Activated T-cell treated with anti-CD3 and anti-CD28 coated beads, Interleukin-2, amount 50 U/mL, for 4 hours (primary cell): ENCODE results near the gene TALDO1. TPM values are rescaled to one million over a fixed set of nuclear protein-coding genes. Genes with fewer than 3 reads are reported as not detected.

Source experiments
- ATAC-seq, 2 donors: fragments of 200-7000 bp; cut with Tn5 transposase; one replicate each; pipeline ENCODE4 v1.10.0; 2021
- DNase-seq: peaks from one replicate; pipeline ENCODE4 v3.0.0-alpha.2; 2020
- H3K27me3 Mint-ChIP-seq: one replicate; pipeline ENCODE4 v1.8.0; 2021; ENCODE audit warnings: low read depth, mixed read lengths
- H3K36me3 Mint-ChIP-seq: one replicate; pipeline ENCODE4 v1.8.0; 2022; ENCODE audit warnings: mixed read lengths; ENCODE audit not compliant: insufficient read depth
- H3K4me1 Mint-ChIP-seq: one replicate; pipeline ENCODE4 v1.8.0; 2021; ENCODE audit warnings: low read depth, mixed read lengths
- H3K4me3 Mint-ChIP-seq: one replicate; pipeline ENCODE4 v1.8.0; 2021; ENCODE audit warnings: mild to moderate bottlenecking, moderate library complexity, mixed read lengths
- H3K9me3 Mint-ChIP-seq: one replicate; pipeline ENCODE4 v1.8.0; 2021; ENCODE audit warnings: mixed read lengths
- total RNA-seq, 3 donors: library from RNA; stranded (reverse); gene quantifications; one replicate each; pipeline ENCODE4 v1.2.1, GENCODE V29; 2021

Gene TALDO1
- total RNA-seq, 3 donors from 2014 or later = 281 to 316 (median 313) TPM

GRCh38 chr11:790721-791564 lies 43.7 kb downstream of the TALDO1 start:
- Mint-ChIP-seq H3K27me3 (peaks cover 1% of the 10 kb centered on the region), H3K9me3 (no peaks in the 10 kb centered on the region), H3K4me1 (peaks cover 3% of the 10 kb centered on the region), H3K36me3 (peaks cover 7% of the 10 kb centered on the region), H3K4me3 (no peak overlapping the region)
- DNase-seq (no peak), ATAC-seq (no peak)

- Mint-ChIP-seq H3K4me1 (peaks cover 9% of the 10 kb centered on the region), H3K27me3 (peaks cover 1% of the 10 kb centered on the region), H3K4me3 (no peak overlapping the region), H3K9me3 (no peaks in the 10 kb centered on the region), H3K36me3 (peaks cover 7% of the 10 kb centered on the region)
- DNase-seq (no peak), ATAC-seq (no peak)
These were observed 44.6 kb downstream of the TALDO1 start for GRCh38 chr11:791658-792534.

GRCh38 chr11:792535-792821 lies 45.2 kb downstream of the TALDO1 start:
- H3K4me3 Mint-ChIP-seq = no peak overlapping the region
- ATAC-seq (no peak), DNase-seq (no peak)
- H3K36me3 Mint-ChIP-seq = peaks cover 7% of the 10 kb centered on the region
- H3K27me3 Mint-ChIP-seq = peaks cover 1% of the 10 kb centered on the region
- H3K9me3 Mint-ChIP-seq = no peaks in the 10 kb centered on the region
- H3K4me1 Mint-ChIP-seq = peaks cover 12% of the 10 kb centered on the region

- peaks cover 7% of the 10 kb centered on the region for H3K36me3 Mint-ChIP-seq
- H3K27me3 Mint-ChIP-seq = peaks cover 1% of the 10 kb centered on the region
- ATAC-seq = no peak
- peaks cover 11% of the 10 kb centered on the region for H3K4me1 Mint-ChIP-seq
- H3K9me3 Mint-ChIP-seq = no peaks in the 10 kb centered on the region
- no peak for DNase-seq
- H3K4me3 Mint-ChIP-seq = no peak overlapping the region
These were observed 45.6 kb downstream of the TALDO1 start for GRCh38 chr11:792873-793272.

- peak overlapping the region; percentile 46 for H3K4me3 Mint-ChIP-seq
- no peak for DNase-seq
- peaks cover 7% of the 10 kb centered on the region for H3K36me3 Mint-ChIP-seq
- peaks cover 1% of the 10 kb centered on the region for H3K27me3 Mint-ChIP-seq
- no peaks in the 10 kb centered on the region for H3K9me3 Mint-ChIP-seq
- no peak for ATAC-seq
- peaks cover 9% of the 10 kb centered on the region for H3K4me1 Mint-ChIP-seq
These were observed 46.3 kb downstream of the TALDO1 start for GRCh38 chr11:793556-793955.

- peaks cover 1% of the 10 kb centered on the region for H3K27me3 Mint-ChIP-seq
- no peaks in the 10 kb centered on the region for H3K9me3 Mint-ChIP-seq
- peaks cover 7% of the 10 kb centered on the region for H3K36me3 Mint-ChIP-seq
- ATAC-seq = no peak
- DNase-seq = no peak
- peaks cover 9% of the 10 kb centered on the region for H3K4me1 Mint-ChIP-seq
- H3K4me3 Mint-ChIP-seq = peak overlapping the region; percentile 93
These were observed 46.9 kb downstream of the TALDO1 start for GRCh38 chr11:794013-794765.

- peaks cover 7% of the 10 kb centered on the region for H3K36me3 Mint-ChIP-seq
- no peaks in the 10 kb centered on the region for H3K27me3 Mint-ChIP-seq
- peaks cover 9% of the 10 kb centered on the region for H3K4me1 Mint-ChIP-seq
- DNase-seq = no peak
- ATAC-seq = no peak
- no peaks in the 10 kb centered on the region for H3K9me3 Mint-ChIP-seq
- H3K4me3 Mint-ChIP-seq = peak overlapping the region; percentile 93
These were observed 47.7 kb downstream of the TALDO1 start for GRCh38 chr11:794766-795633.

- Mint-ChIP-seq H3K36me3 (peaks cover 7% of the 10 kb centered on the region), H3K9me3 (no peaks in the 10 kb centered on the region), H3K4me1 (peaks cover 9% of the 10 kb centered on the region), H3K4me3 (peak overlapping the region; percentile 93), H3K27me3 (no peaks in the 10 kb centered on the region)
- ATAC-seq = peak; percentile 68 to 73
- peak; percentile 71 for DNase-seq
These were observed 48.6 kb downstream of the TALDO1 start for GRCh38 chr11:795634-796564.

- Mint-ChIP-seq H3K4me3 (peak overlapping the region; percentile 93), H3K36me3 (peaks cover 3% of the 10 kb centered on the region), H3K27me3 (no peaks in the 10 kb centered on the region), H3K9me3 (no peaks in the 10 kb centered on the region), H3K4me1 (peaks cover 9% of the 10 kb centered on the region)
- ATAC-seq = no peak
- no peak for DNase-seq
These were observed 49.5 kb downstream of the TALDO1 start for GRCh38 chr11:796565-797295.

GRCh38 chr11:797296-798092 lies 50.2 kb downstream of the TALDO1 start:
- Mint-ChIP-seq H3K36me3 (no peaks in the 10 kb centered on the region), H3K27me3 (no peaks in the 10 kb centered on the region), H3K4me3 (peak overlapping the region; percentile 93), H3K9me3 (no peaks in the 10 kb centered on the region), H3K4me1 (peaks cover 9% of the 10 kb centered on the region)
- ATAC-seq (peak; percentile 42 to 47), DNase-seq (peak; percentile 57)

GRCh38 chr11:798093-798713 lies 50.9 kb downstream of the TALDO1 start, which contains the start of gene SLC25A22:
TSS of gene SLC25A22 (minus strand) at chr11:798281. CDS start at chr11:795006, 3,275 bp downstream.
- Mint-ChIP-seq H3K9me3 (no peaks in the 10 kb centered on the region), H3K4me1 (peaks cover 11% of the 10 kb centered on the region), H3K27me3 (no peaks in the 10 kb centered on the region), H3K4me3 (peak within 1 kb of the TSS; percentile 93), H3K36me3 (no peaks in the 10 kb centered on the region)
- DNase-seq = peak; percentile 80
- ATAC-seq = peak; percentile 57 to 65
